K562 (cell line): ENCODE measurements around the gene OR8S1.
"Not testable (repeated sequence)": the region's sequence is repeated elsewhere in the genome, so short reads cannot be mapped to it uniquely, and the experiment has no call there.

Experiments
- CTBP1 ChIP-seq: fragments of 450-650 bp; IDR thresholded peaks from 2 replicates; pipeline ENCODE4 v1.6.1; 2016; ENCODE audit warnings: borderline replicate concordance
- CTCF ChIP-seq, 3 experiments: IDR thresholded peaks in 2 of 3; conservative IDR thresholded peaks in 1 of 3; 2 replicates each; pipeline ENCODE4 v1.5.1; 2011 to 2012; ENCODE audit warnings: low read length in 3 of 3, mild to moderate bottlenecking in 3 of 3, control low read depth in 2 of 3, improper control_type of control experiment in 1 of 3, inconsistent platforms in 1 of 3, low read depth in 1 of 3, mixed read lengths in 1 of 3, moderate library complexity in 1 of 3; ENCODE audit not compliant: insufficient read depth in 2 of 3
- TCF7 ChIP-seq: sonication (generic); IDR thresholded peaks from 2 replicates; pipeline ENCODE4 v1.6.1; 2016; ENCODE audit warnings: antibody characterized with exemption, borderline replicate concordance
- ZBTB7A ChIP-seq: IDR thresholded peaks from 2 replicates; pipeline ENCODE4 v1.6.1; 2011; ENCODE audit warnings: low read depth, mild to moderate bottlenecking, low read length, moderate library complexity, borderline replicate concordance; ENCODE audit not compliant: control insufficient read depth

- TF ChIP-seq ZBTB7A; CTBP1; CTCF (IDR thresholded peaks at IDR 0.05 in 2 of 3, conservative IDR thresholded peaks at IDR 0.05 in 1 of 3; ENCODE audit: insufficient read depth in 2 of 3, low read depth in 1 of 3, low read length in 3 of 3); TCF7: not testable (repeated sequence)
These were observed 21.6 kb downstream of the OR8S1 start for GRCh38 chr12:48547012-48547411.
